ENCODE measurements around the gene HECW1.
A peak's percentile ranks its signal among the peaks of the same experiment; 100 is the strongest.

Gene HECW1

GRCh38 chr7:43433639-43434038 is 321.2 kb downstream of the HECW1 start:
- no peak for DNase-seq (ENCODE audit: low read depth in 2 of 2)

- DNase-seq (ENCODE audit: low read depth in 2 of 2) = no peak
These were observed 324.6 kb downstream of the HECW1 start for GRCh38 chr7:43437001-43437400.

DNA sequence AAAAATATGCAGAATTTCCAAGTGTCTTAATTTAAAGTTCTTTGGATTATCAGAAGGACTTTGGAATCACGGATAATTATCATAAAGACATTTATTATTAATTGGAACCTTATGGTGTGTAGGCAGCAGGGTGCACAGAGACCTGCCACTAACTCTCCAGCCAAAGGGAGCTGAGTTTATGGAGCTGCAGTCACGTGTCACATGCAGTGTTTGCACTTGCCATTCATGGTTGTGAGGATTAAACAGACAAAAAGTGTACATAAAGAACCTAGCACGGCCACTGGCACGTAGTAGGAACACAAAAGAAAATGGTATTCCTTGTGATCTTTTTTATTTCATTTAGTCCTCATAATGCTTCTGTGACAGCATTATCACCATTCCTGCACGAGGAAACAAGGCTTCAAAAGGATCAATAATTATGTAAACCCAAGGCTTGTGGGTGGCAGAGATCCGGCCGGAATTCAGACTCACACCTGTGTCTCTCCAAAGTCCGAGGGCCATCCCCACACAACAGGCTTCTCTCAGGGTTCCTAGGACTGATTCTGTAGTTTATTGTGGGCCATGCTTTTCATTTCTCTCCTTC is 326.5 kb downstream of the HECW1 start:
- no peak for DNase-seq (ENCODE audit: low read depth in 2 of 2)

DNA sequence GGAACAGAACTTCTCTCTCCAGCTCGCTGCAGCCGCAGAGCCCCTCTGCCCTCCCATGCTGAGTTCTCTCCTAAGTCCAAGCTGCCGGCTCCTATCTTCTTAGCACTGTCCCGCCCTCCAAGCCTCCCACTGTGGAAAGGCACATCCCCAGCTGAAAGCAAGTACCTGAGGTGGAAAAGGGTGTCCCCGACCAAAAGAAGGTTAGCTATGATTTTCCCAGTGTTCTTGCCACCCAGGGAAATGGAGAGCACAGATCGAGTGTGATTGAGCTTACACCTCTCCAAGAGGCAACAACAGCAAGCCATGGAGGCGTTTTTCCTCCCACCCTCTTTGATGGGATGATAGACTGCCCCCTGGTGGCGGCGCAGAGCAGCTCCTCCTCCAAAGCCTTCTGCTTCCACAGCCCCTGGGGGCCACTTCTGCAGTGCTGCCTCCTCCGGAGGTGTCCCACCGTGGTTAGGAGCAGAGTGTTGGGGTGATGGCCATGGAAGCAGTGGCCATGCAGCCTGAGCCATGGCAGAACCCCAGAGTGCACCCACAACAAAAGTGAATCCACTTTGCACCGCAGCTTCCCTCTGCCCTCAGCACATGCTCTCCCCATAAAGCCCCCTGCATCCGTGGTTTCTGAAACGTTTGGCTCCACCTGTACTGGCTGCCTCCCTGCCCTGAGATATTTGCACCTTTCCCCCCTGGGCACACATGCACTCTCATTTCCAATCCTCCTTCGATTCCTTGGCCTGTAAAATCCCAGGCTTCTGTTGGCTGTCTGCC is 327.4 kb downstream of the HECW1 start:
- DNase-seq (ENCODE audit: low read depth in 2 of 2) = peak; percentile 37 to 49

- no peak for DNase-seq (ENCODE audit: low read depth in 2 of 2)
These were observed 329.0 kb downstream of the HECW1 start for GRCh38 chr7:43441231-43442130.

DNA sequence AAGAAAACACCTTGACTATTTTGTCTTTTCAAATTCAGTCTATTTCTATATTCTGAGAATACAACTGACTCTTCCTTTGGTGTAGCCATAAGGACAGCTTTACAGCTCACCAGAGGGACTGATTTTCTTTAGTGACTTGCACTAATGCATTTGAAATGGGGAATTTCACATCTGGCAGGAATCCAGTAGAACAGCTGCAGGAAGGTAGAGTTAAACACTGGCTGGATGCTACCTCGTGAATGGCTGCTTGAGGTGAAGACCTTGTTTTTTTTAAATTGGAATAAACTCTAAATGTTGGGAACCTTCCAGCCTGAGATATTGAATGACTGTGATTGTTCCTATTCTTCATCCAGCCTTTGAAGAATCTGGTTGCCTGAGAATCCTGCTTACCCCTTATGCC is 330.9 kb downstream of the HECW1 start:
- no peak for DNase-seq (ENCODE audit: low read depth in 2 of 2)

DNA sequence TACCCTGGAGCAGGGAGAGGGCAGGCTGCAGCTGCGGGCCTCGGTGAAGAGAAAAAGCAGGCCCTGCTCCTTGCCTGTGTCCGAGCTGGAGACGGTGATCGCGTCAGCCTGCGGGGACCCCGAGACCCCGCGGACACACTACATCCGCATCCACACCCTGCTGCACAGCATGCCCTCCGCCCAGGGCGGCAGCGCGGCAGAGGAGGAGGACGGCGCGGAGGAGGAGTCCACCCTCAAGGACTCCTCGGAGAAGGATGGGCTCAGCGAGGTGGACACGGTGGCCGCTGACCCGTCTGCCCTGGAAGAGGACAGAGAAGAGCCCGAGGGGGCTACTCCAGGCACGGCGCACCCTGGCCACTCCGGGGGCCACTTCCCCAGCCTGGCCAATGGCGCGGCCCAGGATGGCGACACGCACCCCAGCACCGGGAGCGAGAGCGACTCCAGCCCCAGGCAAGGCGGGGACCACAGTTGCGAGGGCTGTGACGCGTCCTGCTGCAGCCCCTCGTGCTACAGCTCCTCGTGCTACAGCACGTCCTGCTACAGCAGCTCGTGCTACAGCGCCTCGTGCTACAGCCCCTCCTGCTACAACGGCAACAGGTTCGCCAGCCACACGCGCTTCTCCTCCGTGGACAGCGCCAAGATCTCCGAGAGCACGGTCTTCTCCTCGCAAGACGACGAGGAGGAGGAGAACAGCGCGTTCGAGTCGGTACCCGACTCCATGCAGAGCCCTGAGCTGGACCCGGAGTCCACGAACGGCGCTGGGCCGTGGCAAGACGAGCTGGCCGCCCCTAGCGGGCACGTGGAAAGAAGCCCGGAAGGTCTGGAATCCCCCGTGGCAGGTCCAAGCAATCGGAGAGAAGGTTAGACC is 332.5 kb downstream of the HECW1 start:
- no peak for DNase-seq (ENCODE audit: low read depth in 2 of 2)

GRCh38 chr7:43449577-43449976 is 337.1 kb downstream of the HECW1 start:
- DNase-seq (ENCODE audit: low read depth in 2 of 2) = no peak

- DNase-seq (ENCODE audit: low read depth in 2 of 2) = no peak
These were observed 338.4 kb downstream of the HECW1 start for GRCh38 chr7:43450894-43451293.

DNA sequence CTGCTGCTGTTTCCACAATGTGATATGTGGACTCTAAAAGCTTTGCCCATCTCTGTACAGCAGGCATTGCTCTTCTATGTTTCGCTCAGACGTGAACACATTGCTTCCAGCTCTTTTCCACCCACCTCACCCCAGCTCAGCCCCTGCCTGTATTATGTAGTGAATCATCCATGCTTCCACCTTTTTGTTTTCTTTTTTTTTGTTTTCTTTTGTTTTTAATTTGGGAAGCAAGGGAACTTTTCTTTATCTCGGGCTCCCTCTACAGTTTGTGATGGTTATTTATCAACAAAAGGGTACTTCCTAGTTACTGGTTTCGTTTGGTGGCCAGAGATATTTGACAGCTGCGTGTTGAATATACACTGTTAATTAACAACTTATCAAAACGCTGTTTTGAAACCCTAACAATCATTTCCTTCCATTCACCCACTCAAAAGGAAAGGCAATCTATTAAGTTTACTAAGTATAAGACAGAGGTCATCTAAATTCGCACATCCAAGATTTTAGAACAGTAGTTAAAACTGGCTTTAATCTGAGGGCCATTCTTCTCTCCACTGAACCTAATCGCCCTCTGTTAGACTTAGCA is 342.6 kb downstream of the HECW1 start:
- no peak for DNase-seq (ENCODE audit: low read depth in 2 of 2)

DNA sequence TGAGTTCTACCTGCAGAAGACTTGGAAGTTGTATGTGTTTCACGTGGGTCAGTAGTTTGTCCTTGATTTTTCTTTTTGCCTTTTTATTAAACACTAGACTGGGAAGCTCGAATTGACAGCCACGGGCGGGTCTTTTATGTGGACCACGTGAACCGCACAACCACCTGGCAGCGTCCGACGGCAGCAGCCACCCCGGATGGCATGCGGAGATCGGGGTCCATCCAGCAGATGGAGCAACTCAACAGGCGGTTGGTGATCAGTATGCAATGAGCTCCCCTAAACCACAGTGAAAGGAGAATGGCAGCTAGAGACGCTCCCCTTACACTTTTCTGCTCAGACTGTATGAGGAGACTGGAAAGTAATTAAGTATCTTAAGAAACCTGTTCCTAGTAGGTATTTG is 343.8 kb downstream of the HECW1 start:
- DNase-seq (ENCODE audit: low read depth in 2 of 2) = no peak

GRCh38 chr7:43458330-43459018 is 346.0 kb downstream of the HECW1 start:
- no peak for DNase-seq (ENCODE audit: low read depth in 2 of 2)

DNA sequence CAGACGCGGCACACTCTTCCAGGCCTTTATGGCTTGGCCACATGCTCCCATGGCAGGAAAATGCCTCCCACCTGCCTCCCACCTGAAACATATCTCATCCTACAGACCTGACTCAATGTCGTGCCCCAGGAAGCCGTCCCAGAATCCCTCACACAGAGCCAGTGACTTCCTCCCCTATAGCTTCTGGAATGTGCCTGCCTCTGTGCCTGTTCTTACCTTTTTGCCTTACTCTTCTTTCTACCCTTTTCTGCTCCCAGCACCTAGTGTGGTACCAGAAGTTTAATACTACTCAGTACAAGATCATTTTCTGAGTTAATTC is 346.5 kb downstream of the HECW1 start:
- DNase-seq (ENCODE audit: low read depth in 2 of 2) = no peak

DNA sequence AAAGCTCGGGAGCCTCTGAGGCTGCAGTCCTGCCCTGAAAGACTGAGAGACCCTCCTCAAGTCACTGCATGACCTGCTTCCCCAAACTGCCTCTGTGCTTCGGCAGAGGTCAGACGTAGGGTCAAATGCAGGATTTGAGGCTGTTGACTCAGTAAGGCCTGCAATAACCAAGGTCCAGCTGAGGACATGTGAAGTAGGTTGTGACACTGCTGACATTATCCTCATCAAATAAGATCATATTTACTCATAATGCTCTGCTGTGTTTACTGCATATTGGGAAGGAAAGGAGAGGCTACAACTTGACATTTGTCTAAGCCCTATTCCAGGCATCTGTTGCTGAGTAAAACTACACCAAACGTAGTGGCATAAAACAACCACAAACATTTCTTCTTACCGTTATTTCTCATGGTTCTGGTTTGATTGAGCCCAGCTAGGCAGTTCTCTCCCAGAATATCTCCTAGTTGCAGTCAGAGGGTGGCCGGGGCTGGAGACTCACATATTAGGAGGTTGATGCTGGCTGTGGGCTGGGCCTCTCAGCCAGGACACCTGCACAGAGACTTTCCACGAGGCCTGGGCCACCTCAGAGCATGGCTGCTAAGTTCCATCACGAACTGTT is 348.4 kb downstream of the HECW1 start:
- no peak for DNase-seq (ENCODE audit: low read depth in 2 of 2)

- DNase-seq (ENCODE audit: low read depth in 2 of 2) = no peak
These were observed 349.0 kb downstream of the HECW1 start for GRCh38 chr7:43461349-43462024.

DNA sequence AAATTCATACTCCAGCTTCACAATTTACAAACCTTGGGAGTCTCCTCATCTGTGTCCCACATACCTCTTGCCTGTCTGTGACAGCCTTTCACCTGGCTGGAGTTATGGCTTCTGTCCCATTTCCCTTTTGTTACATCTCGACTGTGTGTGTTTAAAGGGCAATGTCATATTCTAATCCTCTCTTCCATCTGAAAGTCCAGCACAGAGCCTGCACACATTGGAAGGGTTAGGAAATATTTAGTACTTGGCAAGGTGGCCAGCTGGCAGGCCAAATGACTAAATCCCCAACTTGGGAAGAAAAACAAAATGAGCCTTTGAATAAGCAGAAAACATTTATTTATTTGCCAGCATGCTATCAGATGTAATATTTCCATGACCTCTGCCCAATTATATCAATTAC is 350.4 kb downstream of the HECW1 start:
- DNase-seq (ENCODE audit: low read depth in 2 of 2) = no peak

GRCh38 chr7:43463401-43463980 is 351.0 kb downstream of the HECW1 start:
- no peak for DNase-seq (ENCODE audit: low read depth in 2 of 2)

- no peak for DNase-seq (ENCODE audit: low read depth in 2 of 2)
These were observed 353.4 kb downstream of the HECW1 start for GRCh38 chr7:43465581-43466554.

Measured in stimulated activated CD8-positive, alpha-beta memory T cell treated with anti-CD3 and anti-CD28 coated beads, Interleukin-2, amount 100 ng/mL, for 48 hours (primary cell).